ENCODE results near the gene ZNF438.

GRCh38 chr10:30805061-30805460 lies 226.6 kb downstream of the ZNF438 start:
- TF ChIP-seq POLR2A (IDR thresholded peaks at IDR 0.05) (no peak), CTCF (IDR thresholded peaks at IDR 0.05) (no peak)

All from lower leg skin (tissue), 3 donors.